HPDE6-E6E7 (cell line): ENCODE measurements around the gene SLC4A2.

Experiments used
- DNase-seq: peaks from one replicate; pipeline ENCODE4 v3.0.0; 2011; ENCODE audit warnings: missing footprints; ENCODE audit errors: extremely low spot score

Gene SLC4A2

DNA sequence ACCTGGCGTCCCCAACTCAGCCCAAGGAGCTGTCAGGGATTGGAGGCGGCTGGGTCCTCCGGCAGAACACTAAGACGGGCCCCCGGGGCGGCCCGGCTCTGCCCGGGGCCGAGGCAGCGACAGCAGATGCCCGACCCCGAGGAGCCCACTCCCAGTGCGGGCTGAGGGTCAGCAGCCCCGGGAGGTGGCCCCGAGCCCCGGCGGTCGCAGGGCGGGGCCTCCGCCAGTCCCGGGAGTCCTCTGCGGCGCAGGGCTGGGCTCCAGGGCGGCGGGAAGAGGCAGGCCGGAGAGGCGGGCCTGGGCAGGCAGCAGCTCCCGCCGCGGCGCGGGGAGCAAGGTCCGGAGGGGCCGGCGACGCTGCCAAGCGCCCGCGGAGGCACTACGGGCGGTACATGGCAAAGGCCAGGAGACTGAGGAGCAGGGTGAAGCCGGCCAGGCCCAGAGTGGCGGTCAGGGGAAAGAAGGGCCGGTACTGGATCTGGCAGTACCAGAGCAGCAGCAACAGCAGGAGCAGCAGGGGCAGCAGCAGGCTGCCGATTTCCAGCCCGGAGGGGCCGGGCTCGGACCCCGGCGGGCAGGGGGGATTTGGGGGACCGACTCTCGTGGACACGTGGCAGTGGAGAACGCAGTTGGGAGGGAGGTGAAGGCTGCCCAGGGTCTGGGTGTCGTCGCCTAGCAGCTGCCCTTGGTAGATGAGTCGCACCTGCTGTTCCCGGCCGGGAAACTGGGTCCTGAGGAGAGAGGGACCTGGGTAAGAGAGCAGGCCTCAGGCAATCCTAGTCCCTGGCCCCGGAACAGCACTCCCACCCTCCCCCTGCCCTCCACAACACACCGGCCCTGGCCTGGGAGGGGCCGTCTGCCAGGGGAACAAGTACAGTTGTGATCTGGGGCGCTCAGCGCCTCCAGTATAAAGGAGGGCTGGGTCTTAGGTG lies 22.0 kb downstream of the SLC4A2 start:
- no peak for DNase-seq

DNA sequence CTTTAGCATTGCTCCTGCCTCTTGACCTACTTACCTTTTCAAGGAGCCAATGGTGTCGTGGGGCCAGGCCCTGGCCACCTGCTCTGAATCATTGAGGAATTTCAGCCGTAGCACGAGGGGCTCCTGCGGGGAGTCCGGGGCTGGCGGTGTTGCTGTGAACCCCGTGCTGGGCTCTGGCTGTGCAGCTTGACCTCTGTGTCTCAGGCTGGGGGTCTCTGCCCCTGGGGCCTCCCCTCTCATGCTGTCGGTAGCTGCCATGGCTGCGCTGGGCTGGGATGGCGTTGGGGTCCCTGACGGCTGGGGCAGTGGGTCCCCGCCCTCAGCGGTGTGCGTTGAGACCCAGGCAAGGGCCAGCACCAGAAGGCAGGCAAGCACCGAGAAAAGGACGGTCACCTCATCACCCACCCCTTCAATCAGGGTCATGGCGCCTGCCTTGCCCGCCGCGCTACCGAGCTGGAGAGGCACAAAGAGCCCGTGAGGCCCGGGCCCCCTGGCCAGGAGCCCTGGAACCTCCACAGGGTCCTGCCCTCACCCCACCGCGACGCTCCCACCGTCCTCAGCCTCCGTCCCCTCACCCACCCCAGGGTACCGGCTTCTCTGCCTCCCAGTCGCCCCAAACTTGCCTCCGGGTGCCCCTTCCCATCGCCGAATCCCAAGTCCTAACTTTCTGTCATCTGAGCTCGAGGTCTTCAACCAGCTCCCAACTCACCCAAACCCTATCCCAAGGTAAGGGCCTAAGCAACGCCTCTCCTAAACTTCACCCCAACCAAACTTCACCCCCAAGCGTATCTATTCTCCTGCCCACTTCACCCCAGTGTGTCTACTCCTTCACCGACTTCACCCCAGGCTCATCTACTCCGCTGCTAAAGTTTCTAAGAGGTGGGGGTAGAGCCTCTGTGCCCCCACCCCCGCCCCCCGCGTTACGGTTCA lies 23.0 kb downstream of the SLC4A2 start:
- DNase-seq, result no peak

GRCh38 chr7:151083071-151083823 lies 23.9 kb downstream of the SLC4A2 start, which contains the start of gene TMUB1:
TMUB1 (minus strand) TSS chr7:151083493; CDS start chr7:151082563, 930 bp downstream.
- no peak for DNase-seq

DNA sequence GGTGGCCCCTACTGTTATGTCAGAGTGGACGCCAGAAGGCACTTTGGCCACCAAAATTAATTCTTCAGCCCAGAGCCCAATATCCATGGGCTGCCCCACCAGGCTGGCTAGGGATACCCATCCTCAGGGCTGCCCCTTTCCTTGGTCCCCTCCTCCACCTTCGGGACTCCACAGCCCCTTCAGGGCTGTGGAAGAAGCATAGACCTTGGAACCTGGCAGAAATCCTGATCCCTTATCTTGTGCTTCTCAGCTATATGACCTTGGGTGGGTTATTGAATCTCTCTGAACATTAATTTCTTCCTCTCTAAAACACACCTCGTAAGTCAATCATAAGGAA lies 24.4 kb downstream of the SLC4A2 start:
- no peak for DNase-seq

GRCh38 chr7:151085329-151085690 lies 25.9 kb downstream of the SLC4A2 start:
- DNase-seq, result no peak

- no peak for DNase-seq
These were observed 26.6 kb downstream of the SLC4A2 start, which contains the start of gene AGAP3 for GRCh38 chr7:151085691-151086620. AGAP3 (plus strand) TSS chr7:151086475; CDS start chr7:151086742, 267 bp downstream.

GRCh38 chr7:151086802-151087244 lies 27.4 kb downstream of the SLC4A2 start:
- no peak for DNase-seq

- no peak for DNase-seq
These were observed 28.0 kb downstream of the SLC4A2 start for GRCh38 chr7:151087245-151088018.

GRCh38 chr7:151088019-151088855 lies 28.8 kb downstream of the SLC4A2 start:
- DNase-seq, result no peak

DNA sequence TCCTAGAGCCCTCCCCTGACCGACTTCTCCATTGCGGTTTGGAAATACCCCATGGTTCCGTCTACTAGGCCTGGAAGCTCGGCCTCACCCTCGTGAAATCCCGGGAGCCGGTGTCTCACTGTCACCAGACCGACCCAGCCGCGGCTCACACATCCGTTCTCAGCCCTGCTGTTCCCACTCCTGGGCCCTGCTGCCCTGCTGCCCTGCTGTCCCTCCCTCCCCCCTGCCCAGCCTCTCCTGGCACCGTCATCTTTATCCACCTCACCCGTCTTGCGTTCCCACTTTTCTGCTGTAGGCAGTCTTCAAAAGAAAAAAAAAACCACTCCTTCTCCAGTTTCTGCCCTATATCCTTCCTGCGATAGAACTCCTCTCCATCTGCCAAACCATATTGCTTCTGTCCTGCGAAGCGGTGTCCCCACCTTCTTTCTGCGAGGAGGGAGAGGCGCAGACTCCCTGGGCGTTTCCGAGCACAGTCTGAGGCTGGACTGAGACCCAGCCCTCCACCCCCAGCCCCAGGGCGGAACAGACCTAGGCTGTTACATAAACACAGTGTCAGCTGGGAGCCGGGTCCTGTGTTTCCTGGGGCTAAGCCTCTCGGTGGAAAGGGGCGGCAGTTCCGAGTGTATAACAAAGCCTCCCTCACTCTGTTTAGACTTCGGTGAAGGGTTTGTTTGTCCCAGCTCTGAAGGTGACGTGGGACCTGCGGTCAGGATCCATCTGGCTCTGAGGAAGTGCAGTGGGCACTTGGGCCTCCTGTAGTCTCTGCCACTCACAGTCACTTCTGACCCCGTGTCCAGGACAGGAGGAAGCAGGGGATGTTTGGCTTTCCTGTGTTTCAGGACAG lies 29.7 kb downstream of the SLC4A2 start:
- DNase-seq, result no peak

- no peak for DNase-seq
These were observed 30.7 kb downstream of the SLC4A2 start for GRCh38 chr7:151089893-151090730.

DNA sequence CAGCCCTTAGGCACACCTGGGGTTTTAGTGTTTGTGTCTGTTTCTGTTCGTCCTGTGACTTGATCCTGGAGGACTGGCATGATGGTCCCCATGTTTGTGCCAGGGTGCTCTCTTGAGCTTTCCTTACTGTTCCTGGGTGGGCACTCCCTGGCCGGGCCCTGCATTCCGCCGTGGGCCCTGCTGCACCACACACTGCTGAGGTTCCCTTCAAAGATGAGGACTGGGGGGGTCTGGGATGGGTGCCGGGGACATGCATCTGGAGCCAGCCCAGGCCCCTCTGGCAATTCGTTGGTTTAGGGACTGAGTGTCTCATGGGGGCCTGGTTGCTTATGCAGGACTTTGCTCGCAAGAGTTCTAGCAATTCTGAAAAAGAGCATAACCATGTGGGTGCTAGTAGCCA lies 31.6 kb downstream of the SLC4A2 start:
- DNase-seq, result no peak

DNA sequence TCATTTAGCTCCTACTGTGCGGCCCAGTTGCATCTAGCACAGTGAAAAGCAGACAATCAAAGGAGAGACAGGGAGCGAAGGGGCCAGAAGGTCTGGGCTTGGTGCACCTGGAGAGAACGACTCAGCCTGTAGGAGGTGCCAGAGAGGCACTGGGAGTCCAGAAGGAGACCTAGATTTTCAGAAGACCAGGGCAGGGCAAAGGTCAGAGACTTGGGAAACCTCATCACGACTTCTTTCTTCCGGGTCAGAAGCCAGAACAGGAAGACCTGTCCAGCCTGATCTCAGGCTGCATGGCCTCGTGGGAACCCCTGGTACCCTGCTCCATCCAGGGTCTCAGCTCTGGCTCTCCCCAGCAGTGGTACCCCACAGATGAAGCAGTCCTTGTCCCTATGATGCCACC lies 32.0 kb downstream of the SLC4A2 start:
- DNase-seq, result no peak

DNA sequence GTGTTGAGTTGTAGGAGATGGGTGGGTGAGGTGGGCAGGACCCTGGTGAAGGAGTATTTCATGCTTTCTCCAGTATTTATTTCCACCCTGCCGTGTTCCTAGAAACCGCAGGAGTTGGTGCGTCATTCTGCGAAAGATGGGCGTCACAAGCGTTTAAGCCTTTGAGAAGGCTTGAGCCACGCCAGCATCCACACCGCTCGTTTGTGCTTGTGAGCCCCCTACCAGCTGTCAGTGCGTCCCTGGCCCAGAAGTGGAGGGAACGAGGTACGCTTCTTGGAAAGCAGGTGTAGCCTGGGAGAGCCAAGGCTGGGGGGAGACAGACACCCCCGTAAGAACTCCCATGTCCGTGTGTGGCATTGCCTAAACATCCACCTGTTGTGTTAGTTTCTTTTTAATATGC lies 32.6 kb downstream of the SLC4A2 start:
- DNase-seq, result no peak

GRCh38 chr7:151093748-151094147 lies 34.4 kb downstream of the SLC4A2 start:
- no peak for DNase-seq

DNA sequence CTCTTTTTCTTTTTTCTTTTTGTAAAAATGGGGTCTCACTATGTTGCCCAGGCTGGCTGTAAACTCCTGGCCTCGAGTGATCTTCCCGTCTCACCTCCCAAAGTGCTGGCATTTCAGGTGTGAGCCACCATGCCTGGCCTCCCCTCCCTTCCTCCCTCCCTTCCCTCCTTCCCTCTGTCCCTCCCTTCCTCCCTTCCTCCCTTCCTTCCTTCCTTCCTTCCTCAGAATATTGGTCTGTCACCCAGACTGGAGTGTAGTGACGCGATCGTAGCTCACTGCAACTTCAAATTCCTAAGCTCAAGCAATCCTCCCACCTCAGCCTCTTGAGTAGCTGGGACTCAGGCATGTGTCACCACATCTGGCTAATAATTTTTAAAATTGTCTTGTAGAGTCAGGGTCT lies 35.3 kb downstream of the SLC4A2 start:
- no peak for DNase-seq
